GM21786 (cell line): ENCODE data around the gene PRR23E.

Experiments
- ATAC-seq: cut with Tn5 transposase; IDR thresholded peaks from one replicate; pipeline ENCODE4 v1.9.1; 2021; ENCODE audit not compliant: unreplicated experiment

The PRR23E gene

GRCh38 chr3:127222163-127222562, 29.2 kb downstream of the PRR23E start:
- no peak for ATAC-seq

- no peak for ATAC-seq
Observed at GRCh38 chr3:127222664-127223063, 29.7 kb downstream of the PRR23E start.

GRCh38 chr3:127224118-127224517, 31.2 kb downstream of the PRR23E start:
- no peak for ATAC-seq

GRCh38 chr3:127226457-127226856, 33.5 kb downstream of the PRR23E start:
- ATAC-seq, result no peak

- peak; percentile 49 for ATAC-seq
Observed at GRCh38 chr3:127226946-127227842, 34.3 kb downstream of the PRR23E start.

GRCh38 chr3:127228866-127229265, 35.9 kb downstream of the PRR23E start:
- no peak for ATAC-seq

- ATAC-seq, result no peak
Observed at GRCh38 chr3:127233371-127233770, 40.4 kb downstream of the PRR23E start.

GRCh38 chr3:127234778-127235177, 41.8 kb downstream of the PRR23E start:
- ATAC-seq, result no peak

- no peak for ATAC-seq
Observed at GRCh38 chr3:127235706-127236105, 42.8 kb downstream of the PRR23E start.

- ATAC-seq, result no peak
Observed at GRCh38 chr3:127237835-127238234, 44.9 kb downstream of the PRR23E start.

- no peak for ATAC-seq
Observed at GRCh38 chr3:127238602-127239001, 45.7 kb downstream of the PRR23E start.

GRCh38 chr3:127247292-127247691, 54.4 kb downstream of the PRR23E start:
- no peak for ATAC-seq
